GM12891 (cell line): Measurements from ENCODE around the gene PNMA6A.
"Not testable (repeated sequence)": the region's sequence is repeated elsewhere in the genome, so short reads cannot be mapped to it uniquely, and the experiment has no call there.

Experiments used
- POLR2A ChIP-seq: IDR thresholded peaks from 2 replicates; pipeline ENCODE4 v1.6.1; 2011; ENCODE audit warnings: low read depth, low read length, control low read depth
- POLR2AphosphoS5 ChIP-seq: IDR thresholded peaks from 2 replicates; pipeline ENCODE4 v1.6.1; 2011; ENCODE audit warnings: low read depth, low read length, control low read depth
- TAF1 ChIP-seq: IDR thresholded peaks from 2 replicates; pipeline ENCODE4 v1.6.1; 2011; ENCODE audit warnings: low read depth, low read length, control low read depth

GRCh38 chrX:153077437-153078135, 5.3 kb downstream of the PNMA6A start:
- TF ChIP-seq POLR2AphosphoS5, POLR2A, TAF1: not testable (repeated sequence)
